Measurements from ENCODE around the gene CABLES1.

DNA sequence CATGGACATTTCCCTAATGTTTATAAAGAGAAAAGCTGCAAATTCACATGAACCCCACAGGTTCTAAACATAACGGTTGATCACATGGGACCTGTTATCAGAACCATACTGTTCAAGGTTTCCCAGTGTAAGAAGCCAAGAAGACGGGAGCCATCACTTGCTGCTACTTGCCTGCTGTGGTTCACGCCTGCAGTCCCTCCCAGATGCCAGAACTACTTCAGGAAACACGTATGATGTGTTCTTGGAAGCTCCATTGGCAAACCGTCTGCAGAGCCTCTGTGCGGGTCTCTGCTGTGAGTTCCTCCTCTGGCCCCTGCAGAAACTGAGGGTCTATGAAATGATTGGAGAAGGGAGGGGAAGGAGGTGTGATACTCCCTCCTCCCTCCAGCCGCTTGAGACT is 75.2 kb downstream of the CABLES1 start:
- TF ChIP-seq, protein P1, sequence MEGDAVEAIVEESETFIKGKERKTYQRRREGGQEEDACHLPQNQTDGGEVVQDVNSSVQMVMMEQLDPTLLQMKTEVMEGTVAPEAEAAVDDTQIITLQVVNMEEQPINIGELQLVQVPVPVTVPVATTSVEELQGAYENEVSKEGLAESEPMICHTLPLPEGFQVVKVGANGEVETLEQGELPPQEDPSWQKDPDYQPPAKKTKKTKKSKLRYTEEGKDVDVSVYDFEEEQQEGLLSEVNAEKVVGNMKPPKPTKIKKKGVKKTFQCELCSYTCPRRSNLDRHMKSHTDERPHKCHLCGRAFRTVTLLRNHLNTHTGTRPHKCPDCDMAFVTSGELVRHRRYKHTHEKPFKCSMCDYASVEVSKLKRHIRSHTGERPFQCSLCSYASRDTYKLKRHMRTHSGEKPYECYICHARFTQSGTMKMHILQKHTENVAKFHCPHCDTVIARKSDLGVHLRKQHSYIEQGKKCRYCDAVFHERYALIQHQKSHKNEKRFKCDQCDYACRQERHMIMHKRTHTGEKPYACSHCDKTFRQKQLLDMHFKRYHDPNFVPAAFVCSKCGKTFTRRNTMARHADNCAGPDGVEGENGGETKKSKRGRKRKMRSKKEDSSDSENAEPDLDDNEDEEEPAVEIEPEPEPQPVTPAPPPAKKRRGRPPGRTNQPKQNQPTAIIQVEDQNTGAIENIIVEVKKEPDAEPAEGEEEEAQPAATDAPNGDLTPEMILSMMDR (IDR thresholded peaks at IDR 0.05) = no peak
- no peak for TF ChIP-seq POLR2A (IDR thresholded peaks at IDR 0.05)

Measured in uterus (tissue), 2 donors.